HG02840 (cell line): ENCODE results near the gene PLEKHF1.
"Not testable (repeated sequence)": the region's sequence is repeated elsewhere in the genome, so short reads cannot be mapped to it uniquely, and the experiment has no call there.

Experiments used
- ATAC-seq: cut with Tn5 transposase; IDR thresholded peaks from one replicate; pipeline ENCODE4 v1.9.1; 2021; ENCODE audit warnings: mild to moderate bottlenecking, moderate library complexity, moderate number of reproducible peaks; ENCODE audit not compliant: unreplicated experiment, low FRiP score

Gene PLEKHF1

DNA sequence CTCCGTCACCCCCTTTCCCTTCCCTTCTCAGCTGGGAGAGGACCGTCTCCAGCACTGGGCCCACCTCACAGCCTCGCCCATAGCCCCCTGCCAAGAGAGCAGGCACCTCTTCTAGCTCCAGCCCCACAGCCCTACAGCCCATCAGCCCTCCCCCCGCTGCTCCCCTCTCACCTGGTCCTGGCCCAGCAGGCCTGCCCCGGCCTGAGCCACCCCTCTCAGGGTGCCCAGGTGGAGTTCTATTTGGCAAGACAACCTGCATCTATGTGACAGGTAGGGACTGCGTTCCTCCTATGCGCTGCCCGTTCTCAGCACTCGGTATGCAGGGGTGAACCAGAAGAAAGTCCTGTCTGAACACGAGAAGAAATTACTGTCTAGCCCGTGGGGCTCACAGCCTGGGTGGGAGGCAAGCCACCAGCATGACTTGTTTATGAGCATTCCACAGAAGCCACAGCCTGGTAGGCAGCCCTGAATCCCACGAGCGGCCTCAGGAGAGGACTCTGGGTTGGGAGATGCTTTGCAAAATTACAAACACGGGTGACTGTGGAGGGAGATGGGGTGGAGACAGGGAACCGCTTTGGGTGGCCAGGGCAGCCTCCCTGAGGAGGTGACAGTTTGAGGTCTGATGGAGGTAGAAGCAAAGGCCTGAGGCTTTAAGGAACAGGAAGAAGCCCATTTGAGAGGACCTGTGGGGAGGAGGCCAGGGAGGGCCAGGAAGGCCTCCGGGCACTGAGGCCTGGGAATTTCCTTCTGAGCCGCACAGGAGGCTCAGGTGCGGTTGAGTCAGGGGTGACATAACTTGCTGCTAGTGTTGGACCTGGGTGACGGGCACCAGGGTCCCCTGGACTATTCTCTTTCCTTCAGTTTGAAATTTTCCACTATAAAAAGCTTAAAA is 1.2 kb upstream of the PLEKHF1 start:
- no peak for ATAC-seq

DNA sequence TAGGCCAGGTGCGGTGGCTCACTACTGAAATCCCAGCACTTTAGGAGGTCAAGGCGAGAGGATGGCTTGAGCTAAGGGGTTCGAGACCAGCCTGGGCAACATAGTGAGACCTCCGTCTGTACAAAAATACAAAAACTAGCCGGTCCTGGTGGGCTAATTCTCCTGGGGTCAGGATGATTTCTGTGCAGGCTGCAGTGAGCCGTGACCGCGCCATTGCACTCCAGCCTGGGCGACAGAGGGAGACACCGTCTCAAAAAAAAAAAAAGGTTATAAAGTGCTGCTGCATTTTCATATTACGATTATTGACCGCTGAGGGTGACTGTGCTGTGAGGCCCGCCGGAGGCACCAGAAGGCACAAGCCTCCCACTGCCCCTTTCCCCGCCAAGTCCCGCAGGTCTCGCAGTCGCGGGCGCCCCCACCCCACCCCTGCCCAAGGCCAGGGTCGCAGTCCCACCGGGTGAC is 477 bp upstream of the PLEKHF1 start:
- ATAC-seq = no peak

DNA sequence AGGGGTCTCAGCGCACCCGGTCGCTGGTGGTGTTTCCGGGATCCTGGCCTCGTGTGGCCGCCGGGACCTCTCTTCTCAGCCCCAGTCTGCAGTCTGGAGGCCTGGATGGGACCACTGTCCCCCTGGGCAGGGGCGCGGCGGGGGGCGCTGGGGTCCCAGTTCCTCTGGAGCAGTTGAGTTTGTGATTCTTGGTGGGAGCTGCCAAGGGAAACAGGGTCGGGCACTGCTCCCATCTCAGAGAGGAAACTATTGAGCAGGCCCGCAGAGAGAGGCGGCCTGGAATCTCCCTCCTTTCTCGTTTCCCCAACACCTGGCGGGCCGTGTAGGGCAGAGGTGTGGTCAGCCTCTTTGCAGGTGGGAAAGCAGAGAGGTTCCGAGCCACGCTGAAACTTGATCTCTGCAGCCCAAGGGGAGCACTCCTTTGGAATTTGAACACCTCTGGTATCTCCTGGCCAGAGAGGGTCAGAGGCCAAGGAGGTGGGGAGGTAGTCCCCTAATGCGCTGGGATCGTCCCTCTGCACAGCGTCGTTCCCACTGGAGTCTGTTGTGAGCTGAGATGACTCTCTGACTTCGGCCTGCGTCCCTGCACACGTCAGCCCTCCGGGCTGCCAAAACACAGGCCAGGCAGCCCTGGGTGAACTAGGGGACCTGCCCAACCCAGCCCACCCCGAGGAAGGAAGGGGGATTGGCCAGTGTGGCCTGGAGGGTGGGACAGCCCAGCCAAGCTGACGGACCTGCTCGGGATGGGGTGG is 741 bp downstream of the PLEKHF1 start:
- no peak for ATAC-seq

DNA sequence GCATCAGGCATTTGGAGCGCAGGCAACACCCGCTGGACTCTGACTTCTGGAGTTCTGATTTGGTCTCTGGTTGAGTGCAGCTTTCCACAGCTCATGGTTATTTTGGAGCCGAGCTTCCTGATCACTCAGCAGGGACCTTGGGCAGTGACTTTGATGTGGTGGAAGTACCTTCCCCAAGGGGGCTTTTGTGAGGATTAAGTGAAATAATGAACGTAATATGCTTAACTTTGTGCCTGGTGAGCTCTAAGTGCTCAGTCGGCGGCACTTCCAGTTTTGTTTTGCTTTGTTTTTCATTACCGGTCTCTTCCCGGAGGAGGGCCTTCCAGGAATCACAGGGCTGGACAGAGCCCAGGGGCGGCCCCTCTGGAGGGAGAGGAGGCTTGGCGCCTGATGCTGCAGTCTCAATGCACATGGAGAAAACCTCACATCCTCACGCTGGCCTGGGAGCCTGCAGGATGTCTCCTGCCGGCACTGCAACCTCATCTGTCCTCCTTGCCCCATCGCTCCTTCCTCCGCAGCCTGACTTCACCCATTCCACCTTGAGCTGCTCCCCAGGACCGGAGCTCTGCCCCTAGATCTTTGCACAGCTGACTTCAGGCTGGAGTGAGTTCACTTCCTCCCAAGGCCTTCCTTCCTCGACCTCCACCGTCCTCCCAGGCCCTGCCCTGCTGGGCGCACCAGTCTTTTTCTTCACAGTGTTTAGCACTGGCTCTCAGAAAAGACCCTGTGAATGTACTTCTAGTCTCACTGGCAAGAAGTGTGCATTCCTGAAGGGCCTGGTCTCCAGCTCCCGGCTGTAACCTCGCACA is 1.5 kb downstream of the PLEKHF1 start:
- no peak for ATAC-seq

DNA sequence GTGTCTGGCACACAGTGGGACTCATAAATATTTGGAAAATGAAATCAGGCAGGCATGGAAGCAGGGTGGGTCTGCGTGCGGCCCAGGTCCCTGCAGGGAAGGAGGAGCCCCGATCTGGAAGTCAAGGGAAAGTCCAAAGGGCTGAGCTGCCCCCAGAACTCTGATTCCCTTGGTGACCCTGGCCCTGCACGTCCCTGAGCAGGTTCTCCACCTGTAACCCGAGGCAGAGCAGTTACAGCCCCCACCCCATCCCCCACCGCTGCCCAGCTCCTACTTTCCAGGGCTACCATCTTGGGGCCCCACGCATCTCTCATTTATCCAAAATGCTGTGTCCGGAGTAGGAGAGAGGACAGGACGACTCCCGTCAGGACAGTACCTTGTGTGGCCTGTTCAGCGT is 2.1 kb downstream of the PLEKHF1 start:
- ATAC-seq = no peak

DNA sequence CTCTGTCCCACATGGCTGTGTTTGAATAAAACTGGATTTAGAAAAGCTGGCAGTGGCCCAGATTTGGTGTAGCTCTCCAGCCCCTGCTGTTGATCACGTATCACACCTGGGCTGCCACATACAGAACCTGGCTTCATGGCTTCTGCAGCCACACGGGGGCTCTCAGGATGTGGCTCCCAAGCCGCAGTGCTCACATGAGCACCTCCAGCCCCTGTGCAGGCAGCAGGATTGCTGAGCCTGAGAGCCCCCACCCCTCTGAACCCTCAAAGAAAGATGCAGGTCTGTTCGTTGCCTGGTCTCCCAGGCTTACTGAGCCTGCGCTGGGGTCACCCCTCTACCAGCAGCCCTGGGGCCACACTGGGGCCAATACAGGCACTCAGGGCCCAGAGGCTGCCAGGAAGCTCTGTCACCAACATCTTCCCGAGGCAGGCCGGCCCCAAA is 2.7 kb downstream of the PLEKHF1 start:
- no peak for ATAC-seq

DNA sequence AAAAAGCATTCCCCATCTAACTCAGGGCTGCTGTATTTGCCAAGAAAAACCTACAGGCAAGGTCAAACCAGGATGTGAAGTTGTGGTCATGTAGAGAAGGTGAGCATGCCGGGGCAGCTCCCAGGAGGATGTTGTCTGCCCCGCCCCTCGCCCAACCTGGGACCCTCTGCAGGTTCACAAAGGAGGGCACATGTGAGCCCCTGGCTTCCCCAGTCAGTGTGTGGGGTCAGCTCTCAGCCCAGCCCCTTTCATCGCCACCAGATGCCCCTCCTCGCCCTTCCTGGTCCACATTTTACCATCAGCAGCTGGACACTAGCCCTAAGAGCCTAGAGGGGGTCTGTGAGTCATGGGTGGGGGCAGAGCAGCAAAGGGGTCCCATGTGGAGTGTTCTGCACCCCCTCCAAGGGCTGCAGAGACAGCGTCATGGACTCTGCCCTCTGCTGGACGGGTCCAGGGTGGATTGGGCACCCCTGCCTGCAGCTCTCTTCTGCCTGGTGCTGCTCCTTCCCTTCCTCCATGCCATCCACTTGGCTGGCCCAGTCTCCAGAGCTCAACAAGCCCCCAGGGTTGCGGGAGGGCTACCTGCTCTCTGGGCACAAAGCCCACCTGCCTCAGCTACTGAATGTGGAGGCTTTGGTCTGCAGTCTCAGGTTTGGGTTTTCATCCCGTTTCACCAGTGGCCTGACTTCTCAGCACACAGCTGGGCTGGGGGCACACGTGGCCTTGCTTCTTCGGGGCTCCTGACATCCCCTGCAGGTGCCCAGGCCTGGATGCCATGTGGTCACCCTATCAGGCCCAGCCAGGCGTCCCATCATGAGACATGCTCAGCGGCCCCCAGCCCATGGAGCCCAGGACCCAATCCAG is 3.7 kb downstream of the PLEKHF1 start:
- no peak for ATAC-seq

DNA sequence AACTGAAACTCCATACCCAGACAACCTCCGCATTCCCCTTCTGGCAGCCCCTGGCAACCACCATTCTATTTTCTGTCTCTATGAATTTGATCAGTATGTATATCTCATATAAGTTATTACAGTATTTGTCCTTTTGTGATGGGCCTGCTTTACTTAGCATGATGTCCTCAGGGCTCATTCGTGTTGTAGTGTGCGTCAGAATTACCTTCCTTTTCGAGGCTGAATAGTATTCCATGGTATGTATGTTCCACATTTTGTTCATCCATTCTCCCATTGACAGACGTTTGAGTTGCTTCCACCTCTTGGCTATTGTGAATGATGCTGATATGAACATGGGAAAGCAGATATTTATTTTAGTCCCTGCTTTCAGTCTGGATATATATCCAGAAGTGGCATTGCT is 5.0 kb downstream of the PLEKHF1 start:
- ATAC-seq = no peak

DNA sequence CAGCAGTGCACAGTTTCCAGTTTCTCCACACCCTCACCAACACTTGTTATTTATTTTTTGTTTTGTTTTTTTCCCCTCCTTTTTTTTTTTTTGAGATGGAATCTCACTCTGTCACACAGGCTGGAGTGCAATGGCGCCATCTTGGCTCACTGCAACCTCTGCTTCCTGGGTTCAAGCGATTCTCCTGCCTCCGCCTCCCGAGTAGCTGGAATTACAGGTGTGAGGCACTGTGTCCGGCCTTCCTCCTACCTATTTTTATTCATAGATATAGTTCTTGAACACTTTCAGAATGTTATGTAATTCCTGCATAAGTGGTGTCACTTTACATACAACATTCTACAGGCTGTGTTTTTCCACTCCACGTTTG is 5.7 kb downstream of the PLEKHF1 start:
- not testable (repeated sequence) for ATAC-seq

DNA sequence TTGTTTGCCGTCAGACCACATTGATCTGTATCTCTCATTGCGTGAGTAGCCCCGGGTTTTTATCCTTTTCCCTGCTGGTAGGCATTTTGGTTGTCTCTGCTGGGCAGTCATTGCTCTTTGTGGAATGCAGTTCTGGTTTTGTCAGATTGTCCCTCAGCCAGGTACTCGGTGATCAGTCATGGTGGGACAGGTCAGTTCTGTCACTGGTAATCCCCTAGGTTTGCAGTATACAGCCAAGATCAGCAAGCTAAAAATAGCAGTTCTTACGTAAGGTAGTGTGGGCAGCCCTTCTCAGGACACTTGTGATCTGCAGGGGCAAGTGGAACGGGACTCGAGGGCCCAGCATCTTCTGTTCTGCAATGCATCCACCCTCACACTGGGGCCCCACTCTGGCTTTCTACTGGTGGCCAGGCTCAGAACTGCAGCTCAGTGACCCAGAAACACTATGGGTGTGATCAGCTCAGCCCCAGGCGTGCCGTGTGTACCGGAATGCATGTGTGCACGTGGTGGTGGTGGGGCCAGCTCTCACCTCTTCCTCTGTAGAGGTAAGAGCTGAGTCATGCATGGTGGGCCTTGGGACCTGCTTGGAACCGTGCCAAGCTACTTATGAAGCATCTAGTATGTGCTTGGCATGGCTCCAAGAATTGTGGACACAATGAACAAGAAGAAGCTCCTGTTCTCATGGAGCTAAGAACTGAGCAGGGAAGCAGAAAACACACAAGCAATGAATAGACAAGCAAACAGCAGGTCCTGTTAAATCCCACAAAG is 6.3 kb downstream of the PLEKHF1 start:
- ATAC-seq = peak; percentile 65

DNA sequence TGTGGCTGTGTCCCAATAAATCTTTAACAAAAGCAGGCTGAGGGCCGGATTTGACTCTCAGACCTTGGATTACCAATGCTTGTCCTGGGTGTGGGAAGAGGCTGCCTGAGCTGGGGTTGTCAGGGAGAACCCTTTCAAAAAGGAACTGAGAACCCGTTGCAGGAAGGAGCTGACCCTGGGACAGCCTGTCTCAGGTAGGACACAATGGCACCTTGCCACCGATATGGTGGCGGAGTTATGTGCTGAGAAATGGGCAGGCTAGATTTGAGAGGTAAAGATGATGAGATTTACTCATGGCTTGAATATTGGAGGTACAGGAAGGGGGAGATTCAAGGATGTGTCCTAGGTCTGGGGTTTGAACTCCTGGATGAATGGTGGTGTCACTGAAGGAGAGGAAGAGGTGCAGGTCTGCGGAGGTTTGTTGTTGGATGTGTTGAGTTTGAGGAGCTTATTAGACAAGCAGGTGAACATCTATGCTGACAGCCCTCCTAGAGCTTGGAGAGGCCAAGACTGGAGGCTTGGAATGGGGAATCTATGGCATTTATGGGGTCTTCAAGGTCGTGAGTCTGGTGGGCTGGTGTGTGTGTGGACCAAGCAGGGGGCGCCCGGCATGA is 7.2 kb downstream of the PLEKHF1 start:
- ATAC-seq = no peak

DNA sequence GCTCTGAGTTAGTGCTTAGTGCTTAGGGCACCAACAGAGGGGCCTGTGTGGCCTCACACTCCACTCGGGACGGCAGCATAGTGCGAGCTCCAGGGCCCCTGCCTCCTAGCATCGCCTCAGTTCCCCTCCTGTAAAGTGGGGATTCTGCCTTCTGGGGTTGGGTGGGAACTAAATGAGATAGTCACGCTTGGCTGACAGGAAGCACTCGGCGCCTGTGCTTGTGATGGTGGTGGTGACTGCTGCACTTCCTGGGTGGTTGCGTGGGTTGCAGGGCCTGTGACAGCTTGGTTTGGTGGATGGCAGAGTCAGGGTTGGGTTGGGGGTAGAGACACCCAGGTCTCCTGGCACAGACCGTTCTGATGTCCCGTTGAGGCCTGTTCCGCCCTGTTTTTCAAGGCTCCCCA is 7.7 kb downstream of the PLEKHF1 start:
- no peak for ATAC-seq

DNA sequence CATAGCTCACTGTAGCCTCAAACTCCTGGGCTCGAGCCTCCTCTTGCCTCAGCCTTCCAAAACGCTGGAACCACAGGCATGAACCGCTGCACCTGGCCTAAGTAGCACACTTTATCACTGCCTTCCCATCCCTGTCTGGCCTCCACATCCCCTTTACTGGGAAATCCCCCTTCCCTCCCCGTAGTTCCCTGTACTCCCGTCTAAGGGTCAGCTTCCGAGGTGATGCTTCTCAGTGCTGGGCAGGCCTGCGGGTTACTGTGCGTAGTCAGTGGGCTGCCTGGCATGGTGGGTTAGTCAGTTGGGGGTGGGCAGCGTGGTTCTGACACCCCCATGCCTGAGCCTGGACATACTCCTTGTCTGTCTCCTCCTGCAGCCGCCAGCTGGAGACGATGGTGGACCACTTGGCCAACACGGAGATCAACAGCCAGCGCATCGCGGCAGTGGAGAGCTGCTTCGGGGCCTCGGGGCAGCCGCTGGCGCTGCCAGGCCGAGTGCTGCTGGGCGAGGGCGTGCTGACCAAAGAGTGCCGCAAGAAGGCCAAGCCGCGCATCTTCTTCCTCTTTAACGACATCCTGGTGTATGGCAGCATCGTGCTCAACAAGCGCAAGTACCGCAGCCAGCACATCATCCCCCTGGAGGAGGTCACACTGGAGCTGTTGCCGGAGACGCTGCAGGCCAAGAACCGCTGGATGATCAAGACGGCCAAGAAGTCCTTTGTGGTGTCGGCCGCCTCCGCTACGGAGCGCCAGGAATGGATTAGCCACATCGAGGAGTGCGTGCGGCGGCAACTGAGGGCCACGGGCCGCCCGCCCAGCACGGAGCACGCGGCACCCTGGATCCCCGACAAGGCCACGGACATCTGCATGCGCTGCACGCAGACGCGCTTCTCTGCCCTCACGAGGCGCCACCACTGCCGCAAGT is 8.4 kb downstream of the PLEKHF1 start:
- ATAC-seq = no peak

DNA sequence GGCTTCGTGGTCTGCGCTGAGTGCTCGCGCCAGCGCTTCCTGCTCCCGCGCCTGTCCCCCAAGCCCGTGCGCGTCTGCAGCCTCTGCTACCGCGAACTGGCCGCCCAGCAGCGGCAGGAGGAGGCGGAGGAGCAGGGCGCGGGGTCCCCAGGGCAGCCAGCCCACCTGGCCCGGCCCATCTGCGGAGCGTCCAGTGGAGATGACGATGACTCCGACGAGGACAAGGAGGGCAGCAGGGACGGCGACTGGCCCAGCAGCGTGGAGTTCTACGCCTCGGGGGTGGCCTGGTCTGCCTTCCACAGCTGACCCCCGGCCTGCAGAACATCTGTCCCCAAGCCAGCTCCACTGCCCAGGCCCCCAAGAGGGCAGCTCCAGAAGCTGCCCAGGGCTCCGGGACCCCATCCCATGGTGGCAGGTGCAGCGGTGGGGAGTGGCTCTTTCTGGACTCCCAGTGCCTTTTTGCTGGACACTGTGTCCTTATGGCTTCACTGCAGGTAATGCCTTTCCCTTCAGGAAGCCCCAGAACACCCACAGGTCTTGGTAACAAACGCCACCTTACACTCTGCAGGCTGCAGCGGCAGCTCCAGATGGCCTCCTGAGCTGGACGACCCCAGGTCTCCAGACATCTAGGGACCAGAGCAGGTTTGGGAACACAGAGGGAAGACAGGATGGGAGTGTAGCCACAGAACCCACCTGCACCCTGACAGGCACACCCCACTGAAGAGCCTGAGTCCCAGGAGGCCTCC is 9.3 kb downstream of the PLEKHF1 start:
- ATAC-seq = no peak

DNA sequence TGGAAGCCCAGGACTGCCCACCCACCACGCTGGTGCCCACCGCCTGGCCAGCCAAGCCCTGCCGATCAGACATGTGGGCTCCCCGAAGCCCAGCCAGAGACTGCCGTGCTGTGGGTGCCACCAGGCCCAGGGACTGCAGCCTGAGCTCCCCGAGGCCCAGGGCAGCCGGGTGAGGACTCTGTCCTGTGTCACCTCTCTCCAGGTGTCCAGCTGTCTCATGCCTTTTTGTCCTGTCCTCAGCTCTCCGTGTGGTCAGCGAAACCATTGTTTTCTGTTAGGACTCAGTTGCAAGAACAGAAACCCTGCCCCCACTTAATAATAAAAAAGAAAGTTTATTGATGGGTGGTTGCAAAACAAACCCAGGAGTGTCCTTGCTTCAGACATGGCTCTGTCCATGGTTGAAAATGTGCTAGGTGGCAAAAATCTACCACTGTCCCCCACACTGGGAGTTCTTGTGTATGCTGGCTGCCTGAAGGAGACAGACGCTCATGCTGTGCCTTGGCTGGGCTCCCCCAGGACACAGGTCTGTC is 9.9 kb downstream of the PLEKHF1 start:
- ATAC-seq = no peak

DNA sequence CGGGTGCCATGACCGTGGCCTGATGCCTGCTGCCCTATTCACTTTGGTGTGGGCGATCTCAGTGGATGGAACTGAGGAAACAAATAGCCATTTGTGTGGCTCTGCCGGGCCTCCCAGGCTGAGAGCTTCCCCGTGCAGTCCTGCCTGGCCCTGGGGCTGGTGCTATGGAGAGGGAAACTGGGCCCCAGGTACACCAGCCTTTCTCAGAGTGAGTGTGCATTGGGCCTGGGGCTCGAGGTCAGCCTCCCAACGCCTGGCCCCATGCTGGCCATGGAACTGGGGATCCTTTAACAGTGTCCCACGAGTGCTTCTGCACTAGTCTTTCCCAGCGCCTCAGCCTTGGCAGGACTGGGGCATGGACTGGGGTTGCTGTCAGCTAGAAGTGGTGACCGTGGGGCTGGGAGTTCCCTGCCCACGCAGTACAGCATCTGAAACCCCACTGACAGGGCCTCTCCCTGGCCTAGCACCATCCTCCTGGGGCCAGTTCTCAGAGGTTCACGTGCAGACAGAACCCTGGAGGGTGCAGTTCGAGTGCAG is 10.5 kb downstream of the PLEKHF1 start:
- no peak for ATAC-seq

DNA sequence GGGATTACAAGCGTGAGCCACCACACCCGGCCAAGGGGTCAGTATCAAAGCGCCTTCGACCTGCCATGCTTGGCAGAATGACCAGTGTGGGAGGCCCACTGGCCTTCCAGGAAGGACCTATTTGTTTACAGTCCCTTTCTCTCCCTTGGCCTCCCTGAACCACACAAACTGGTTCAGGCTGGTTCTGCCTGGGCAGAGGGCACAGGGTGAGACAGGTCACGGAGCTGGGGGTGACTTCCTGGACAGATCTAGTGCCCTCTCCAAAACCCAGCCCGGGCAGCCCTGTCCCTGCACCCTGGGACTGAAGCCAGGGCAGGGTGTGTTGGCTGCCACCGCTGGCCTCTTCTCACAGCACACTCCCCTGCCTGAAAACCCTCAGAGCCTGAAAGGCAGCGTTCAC is 11.3 kb downstream of the PLEKHF1 start:
- no peak for ATAC-seq
